Astrocyte of the cerebellum (primary cell): ENCODE data around the gene WDR88.
"Not testable (repeated sequence)": the region's sequence is repeated elsewhere in the genome, so short reads cannot be mapped to it uniquely, and the experiment has no call there.

Experiments used
- DNase-seq: peaks from one replicate; pipeline ENCODE4 v3.0.0-alpha.2; 2011; ENCODE audit warnings: low read depth
- H3K4me3 ChIP-seq: 2 replicates; pipeline ENCODE4 v1.5.1; 2011; ENCODE audit warnings: mild to moderate bottlenecking, low read depth, low read length, moderate library complexity
- in situ Hi-C: cut with HindIII; loops from 2 replicates; pipeline ENCODE4 v1.10.0; 2017; ENCODE audit warnings: low sequenced_read_pairs
- TF ChIP-seq, protein P1 (sequence below): IDR thresholded peaks from 2 replicates; pipeline ENCODE4 v1.5.1; 2012; ENCODE audit warnings: low read length, low read depth, moderate library complexity, mild to moderate bottlenecking; ENCODE audit errors: missing control alignments

Gene WDR88

DNA sequence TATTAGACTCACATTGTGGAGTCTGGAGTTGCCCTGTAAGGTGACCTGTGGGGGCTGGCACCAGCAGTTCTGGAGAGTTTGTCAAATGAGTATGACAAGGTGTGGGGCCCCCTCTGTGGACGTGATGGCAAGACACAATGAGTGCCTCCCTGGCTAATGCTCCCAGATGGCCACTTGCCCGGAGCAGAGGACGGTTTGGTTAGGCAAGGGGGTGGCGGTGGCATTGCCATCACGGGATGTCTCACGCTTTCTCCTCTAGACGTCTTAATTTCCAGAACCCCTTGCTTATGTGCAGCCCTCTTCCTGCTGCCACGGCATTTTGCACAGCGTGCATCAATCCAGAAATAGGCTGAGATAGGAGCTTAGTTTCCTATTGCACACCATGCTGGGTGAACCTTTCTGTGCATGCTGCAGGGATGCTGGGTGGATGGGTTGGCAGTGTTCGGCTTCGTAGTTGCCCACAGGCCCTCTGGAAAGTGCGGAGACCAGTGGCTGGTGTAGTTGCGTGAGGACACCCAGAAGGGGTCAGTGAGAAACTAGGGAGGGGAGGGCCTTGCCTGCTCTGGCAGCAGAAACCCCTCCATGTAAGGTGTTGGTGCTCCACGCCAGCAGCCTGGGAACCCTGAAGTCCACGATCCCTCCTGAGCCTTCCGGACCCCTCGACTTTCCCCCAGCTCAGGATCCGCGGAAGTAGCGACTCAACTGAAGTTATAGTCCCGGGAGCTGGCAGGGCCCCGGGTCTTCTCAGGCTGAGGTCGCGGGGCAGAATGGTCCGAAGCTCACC, 44.2 kb downstream of the WDR88 start:
- no peak for DNase-seq
- TF ChIP-seq, protein P1, sequence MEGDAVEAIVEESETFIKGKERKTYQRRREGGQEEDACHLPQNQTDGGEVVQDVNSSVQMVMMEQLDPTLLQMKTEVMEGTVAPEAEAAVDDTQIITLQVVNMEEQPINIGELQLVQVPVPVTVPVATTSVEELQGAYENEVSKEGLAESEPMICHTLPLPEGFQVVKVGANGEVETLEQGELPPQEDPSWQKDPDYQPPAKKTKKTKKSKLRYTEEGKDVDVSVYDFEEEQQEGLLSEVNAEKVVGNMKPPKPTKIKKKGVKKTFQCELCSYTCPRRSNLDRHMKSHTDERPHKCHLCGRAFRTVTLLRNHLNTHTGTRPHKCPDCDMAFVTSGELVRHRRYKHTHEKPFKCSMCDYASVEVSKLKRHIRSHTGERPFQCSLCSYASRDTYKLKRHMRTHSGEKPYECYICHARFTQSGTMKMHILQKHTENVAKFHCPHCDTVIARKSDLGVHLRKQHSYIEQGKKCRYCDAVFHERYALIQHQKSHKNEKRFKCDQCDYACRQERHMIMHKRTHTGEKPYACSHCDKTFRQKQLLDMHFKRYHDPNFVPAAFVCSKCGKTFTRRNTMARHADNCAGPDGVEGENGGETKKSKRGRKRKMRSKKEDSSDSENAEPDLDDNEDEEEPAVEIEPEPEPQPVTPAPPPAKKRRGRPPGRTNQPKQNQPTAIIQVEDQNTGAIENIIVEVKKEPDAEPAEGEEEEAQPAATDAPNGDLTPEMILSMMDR = no peak
- H3K4me3 ChIP-seq = peak overlapping the region; percentile 90

DNA sequence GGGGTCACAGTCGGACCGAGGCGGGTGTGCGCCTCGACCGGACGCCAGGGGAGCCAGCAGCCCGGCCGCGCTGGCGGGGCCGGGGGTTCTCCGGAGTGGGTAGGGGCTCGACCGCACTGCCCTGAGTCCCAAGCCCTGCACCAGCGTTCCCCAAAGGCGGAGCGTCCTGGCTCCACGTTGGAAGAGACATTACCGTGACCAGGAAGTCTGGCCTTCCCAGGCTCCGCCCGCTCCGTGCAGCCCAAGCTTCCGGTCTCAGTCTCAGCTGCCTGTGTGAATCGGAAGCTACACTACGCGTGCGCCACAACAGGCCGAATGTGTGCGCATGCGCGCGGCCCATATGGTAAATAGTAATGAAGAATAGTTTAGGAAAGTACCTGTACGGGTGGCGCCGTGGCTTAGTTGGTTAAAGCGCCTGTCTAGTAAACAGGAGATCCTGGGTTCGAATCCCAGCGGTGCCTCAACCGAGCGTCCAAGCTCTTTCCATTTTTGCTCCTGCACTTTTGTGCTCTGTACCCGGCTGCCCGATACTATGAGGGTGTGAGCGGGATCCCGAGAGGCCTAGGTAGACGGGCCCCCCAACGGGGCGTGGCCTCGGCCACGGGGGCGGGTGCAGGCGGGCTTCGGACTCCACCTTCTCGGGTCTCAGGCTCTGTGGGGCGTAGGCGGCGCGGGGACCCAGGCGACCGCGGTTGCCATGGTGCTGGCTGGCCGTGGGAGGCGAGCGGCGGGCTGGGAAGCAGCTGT, 44.9 kb downstream of the WDR88 start:
- peak overlapping the region; percentile 90 for H3K4me3 ChIP-seq
- DNase-seq = peak; percentile 96
- TF ChIP-seq, protein P1 = peak; percentile 24
- in situ Hi-C loops = no loop called here

More for the DNA sequence above, 44.2 kb downstream of the WDR88 start:
- in situ Hi-C loops = no loop called here

DNA sequence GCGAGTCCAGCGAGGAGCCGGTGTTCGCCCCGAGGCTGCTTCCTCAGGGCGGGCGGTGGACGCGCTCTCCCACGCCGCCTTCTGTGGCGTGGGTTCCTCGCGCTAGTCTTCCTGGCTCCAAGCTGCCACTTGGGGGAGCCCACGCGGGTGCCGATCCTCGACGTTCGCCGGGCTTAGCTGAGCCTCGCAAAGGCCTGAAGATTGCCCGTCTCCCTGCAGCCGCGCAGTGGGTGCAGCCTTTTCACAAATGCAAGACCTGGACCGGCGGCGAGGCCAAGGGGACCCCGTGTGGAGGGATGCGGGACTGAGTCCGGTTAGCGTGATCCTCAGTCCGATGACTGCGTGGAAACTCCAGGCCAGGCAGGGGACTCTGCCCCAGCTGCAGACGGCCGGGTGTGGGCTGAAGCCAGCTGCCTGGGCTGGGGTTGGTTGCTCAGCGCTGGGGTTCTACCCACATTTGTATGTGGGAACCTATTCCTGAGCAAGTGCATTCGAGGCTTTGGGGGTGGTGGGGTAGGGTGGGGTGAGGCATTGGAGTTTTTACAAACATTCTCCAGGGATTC, 45.6 kb downstream of the WDR88 start:
- peak overlapping the region; percentile 45 for H3K4me3 ChIP-seq
- peak; percentile 24 for DNase-seq
- TF ChIP-seq, protein P1 = peak; percentile 52
- in situ Hi-C loops = no loop called here

DNA sequence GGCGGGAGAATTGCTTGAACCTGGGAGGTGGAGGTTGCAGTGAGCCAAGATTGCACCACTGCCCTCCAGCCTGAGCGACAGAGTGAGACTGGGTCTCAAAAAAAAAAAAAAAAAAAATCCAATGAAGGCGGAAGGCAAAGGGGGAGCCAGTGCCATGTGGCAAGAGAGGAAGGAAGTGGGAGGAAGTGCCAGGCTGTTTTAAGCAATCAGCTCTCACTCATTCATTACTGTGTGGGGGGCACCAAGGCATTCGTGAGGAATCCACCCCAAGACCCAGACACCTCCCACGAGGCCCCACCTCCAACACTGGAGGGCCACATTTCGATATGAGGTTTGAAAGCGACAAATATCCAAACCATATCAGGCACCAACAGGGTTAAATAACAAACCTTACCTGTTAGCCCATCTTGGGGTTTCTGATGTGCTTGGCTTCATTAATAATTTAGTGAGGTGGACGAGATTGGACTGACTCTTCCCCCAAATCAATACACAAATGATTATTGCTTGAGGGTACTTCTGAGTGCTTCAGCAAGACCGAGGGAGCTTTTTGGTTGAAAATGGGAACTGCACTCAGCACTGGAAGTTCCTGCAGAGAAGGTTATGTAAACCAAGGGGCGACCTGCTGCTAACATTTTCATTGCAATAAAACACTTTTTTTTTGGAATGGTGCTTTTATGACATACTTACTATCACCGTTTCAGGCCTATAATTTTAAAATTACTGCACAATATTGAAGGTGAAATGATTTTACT, 54.7 kb downstream of the WDR88 start:
- TF ChIP-seq, protein P1 = no peak
- no peak for DNase-seq
- in situ Hi-C loops = no loop called here
- no peak overlapping the region for H3K4me3 ChIP-seq

DNA sequence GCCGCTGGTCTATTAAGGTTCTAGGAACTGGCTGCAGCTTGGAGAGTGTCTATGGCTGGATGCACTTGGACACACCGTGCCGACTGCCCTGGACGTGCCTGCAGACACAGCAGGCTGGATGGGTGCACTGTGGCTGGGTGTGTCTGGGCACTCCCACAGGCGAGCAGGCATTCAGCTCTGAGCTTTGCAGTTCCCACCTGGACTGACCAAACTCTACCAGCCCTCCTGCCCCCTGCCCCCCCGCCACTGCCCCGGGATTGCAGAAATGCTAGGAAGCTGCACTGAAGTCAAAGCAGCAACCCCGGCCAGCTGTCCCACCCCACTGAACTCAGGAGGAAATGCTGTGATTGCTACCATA, 55.2 kb downstream of the WDR88 start:
- H3K4me3 ChIP-seq = no peak overlapping the region
- DNase-seq = no peak
- TF ChIP-seq, protein P1 = no peak
- in situ Hi-C loops = no loop called here

DNA sequence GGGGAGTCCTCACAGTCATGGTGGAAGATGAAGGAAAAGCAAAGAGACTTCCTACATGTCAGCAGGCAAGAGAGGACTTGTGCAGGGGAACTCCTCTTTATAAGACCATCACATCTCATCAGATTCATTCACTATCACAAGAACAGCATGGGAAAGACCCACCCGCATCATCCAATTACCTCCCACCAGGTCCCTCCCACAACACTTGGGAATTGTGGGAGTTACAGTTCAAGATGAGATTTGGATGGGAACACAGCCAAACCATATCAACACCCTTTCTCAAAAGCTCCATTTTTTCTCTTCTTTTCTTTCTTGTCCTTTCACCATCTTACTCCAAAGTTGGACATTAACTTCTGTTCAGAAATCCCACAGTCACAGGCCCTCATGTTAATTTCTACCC, 57.5 kb downstream of the WDR88 start:
- no peak overlapping the region for H3K4me3 ChIP-seq
- TF ChIP-seq, protein P1 = no peak
- in situ Hi-C loops = no loop called here
- DNase-seq = no peak

DNA sequence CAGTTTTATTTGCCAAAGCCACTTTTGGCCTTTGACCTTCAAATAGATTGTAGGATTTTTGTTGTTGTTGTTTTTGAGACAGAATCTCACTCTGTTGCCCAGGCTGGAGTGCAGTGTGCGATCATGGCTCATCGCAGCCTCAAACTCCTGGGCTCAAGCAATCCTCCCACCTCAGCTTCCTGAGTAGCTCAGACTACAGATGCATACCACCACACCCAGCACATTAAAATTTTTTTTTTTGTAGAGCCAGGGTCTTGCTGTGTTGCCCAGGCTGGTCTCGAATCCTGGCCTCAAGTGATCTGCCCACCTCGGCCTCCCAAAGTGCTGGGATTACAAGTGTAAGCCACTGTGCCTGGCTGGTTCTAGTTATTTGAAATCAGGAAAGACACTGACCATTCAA, 59.2 kb downstream of the WDR88 start:
- H3K4me3 ChIP-seq, in situ Hi-C loops, DNase-seq: not testable (repeated sequence)
